Right renal cortex interstitium (tissue), 3 donors: ENCODE data around the gene STXBP3. TPM values are rescaled to one million over a fixed set of nuclear protein-coding genes. Genes with fewer than 3 reads are reported as not detected.

ENCODE experiments used
- DNase-seq, 3 donors: peaks; one replicate each; pipeline ENCODE4 v3.0.0-alpha.2; 2013; ENCODE audit warnings: low read depth in 3 of 3, low spot score in 2 of 3
- polyA plus RNA-seq, 3 donors: library from polyadenylated mRNA; unstranded; fragments of 120-200 nt; gene quantifications; one replicate each; pipeline ENCODE4 v1.2.1, GENCODE V29; 2013; ENCODE audit not compliant: insufficient read length in 3 of 3

STXBP3 gene
- polyA plus RNA-seq, 3 donors, result 66.9 to 68.4 (median 67.6) TPM

DNA sequence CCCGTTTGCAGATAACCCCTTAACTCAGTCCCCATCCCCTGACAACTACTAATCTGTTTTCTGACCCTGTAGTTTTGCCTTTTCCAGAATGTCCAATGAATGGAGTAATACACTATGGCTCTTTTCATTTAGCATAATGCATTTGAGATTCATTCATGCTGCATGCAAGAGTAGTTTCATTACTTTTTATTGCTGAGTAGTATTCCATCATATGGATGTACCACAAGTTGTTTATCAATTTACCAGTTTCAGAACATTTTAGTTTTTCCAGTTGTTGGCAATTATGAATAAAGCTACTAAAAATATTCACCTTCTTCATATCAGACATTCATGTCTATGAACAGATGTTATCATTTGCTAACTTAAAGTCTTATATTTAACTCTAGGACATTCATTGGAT is 45.3 kb downstream of the STXBP3 start:
- DNase-seq, result no peak

DNA sequence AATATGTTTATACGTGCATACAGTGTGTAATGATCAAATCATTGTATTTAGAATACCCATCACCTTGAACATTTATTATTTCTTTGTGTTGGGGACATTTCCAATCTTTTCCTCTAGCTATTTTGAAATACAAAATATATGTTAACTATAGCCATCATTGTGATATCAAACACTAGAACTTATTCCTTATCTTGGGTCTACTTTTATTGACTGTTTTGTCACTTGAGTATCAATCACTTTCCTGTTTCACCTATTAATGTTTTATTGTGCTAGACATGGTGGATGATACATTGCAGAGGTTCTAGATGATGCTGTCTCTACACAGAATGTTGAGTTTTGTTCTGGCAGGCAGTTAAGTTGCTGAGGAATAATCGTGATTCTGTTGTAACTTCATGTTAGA is 45.9 kb downstream of the STXBP3 start:
- DNase-seq, result no peak

GRCh38 chr1:108799001-108799400 is 52.5 kb downstream of the STXBP3 start:
- no peak for DNase-seq

- DNase-seq, result no peak
Observed at GRCh38 chr1:108801101-108801500, 54.6 kb downstream of the STXBP3 start.

- DNase-seq, result no peak
Observed at GRCh38 chr1:108803548-108803947, 57.1 kb downstream of the STXBP3 start.

GRCh38 chr1:108808438-108808837 is 62.0 kb downstream of the STXBP3 start:
- no peak for DNase-seq

- DNase-seq, result no peak
Observed at GRCh38 chr1:108811611-108812010, 65.1 kb downstream of the STXBP3 start.

- DNase-seq, result no peak
Observed at GRCh38 chr1:108813326-108813725, 66.9 kb downstream of the STXBP3 start.

- no peak for DNase-seq
Observed at GRCh38 chr1:108814343-108815125, 68.1 kb downstream of the STXBP3 start.

DNA sequence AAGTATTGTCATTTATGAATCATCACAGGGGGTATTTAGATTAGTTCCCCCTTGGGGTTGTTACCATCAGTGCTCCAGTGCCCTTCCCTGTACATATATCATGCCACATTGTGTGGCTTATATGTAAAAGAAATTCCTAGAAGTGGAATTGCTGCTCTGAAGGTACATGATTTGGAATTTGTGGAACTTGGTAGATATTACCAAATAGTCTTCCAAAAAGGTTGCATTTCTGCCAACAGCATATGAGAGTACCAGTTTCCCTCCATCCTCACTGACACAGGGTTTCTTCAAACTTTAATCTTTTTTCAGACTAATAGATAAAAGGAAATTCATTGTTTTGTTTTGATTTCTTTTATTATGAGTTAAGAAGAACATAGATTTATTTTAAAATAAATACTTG is 69.1 kb downstream of the STXBP3 start:
- no peak for DNase-seq

- DNase-seq, result peak; percentile 67 to 69 (median 69)
Observed at GRCh38 chr1:108816049-108816893, 69.8 kb downstream of the STXBP3 start.

DNA sequence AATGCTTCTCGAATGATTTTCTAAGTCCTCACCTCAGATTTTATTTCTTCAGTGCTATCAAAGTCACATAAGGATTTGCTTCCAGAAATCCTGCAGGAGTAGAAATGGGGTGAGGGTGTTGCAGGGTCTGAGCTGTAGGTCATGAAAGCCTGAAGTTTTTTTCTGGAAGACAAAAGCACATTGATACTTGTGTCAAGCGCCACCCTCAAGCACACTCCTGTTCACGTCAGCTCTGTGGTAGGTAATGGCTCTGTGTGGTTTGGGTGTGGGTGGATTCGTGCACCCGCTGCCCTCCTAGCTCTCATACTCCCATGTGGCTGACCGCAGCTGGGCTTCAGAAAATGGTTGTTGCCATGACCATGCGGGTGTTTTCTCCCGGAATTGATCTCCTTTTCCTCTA is 70.5 kb downstream of the STXBP3 start:
- DNase-seq, result no peak

- DNase-seq, result no peak
Observed at GRCh38 chr1:108817811-108818210, 71.3 kb downstream of the STXBP3 start.

- no peak for DNase-seq
Observed at GRCh38 chr1:108819878-108820277, 73.4 kb downstream of the STXBP3 start.

GRCh38 chr1:108823632-108824031 is 77.2 kb downstream of the STXBP3 start:
- no peak for DNase-seq

GRCh38 chr1:108824051-108824450 is 77.6 kb downstream of the STXBP3 start:
- no peak for DNase-seq

GRCh38 chr1:108826081-108826635 is 79.7 kb downstream of the STXBP3 start:
- no peak for DNase-seq

GRCh38 chr1:108828074-108828961 is 81.8 kb downstream of the STXBP3 start:
- DNase-seq, result peak; percentile 41 to 65 (median 63)

DNA sequence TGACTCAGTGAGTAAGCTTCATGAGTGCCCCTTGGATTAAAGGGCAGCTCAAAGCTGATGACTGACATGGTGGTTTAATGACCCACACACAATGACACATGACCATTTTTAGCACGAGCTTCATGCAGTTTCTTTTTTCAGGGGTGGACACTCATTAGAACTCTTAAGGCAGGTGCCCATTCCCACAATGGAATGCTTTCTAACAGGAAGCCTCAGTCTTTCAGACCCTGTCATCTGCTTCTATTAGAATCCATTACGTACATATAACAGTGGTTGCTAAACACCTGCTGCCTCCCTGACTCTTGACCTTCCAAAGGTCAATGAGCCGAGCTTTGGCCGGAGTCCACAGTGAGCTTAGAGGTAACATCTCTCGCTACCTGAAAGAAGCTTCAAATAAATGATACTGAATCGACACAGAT is 83.0 kb downstream of the STXBP3 start:
- no peak for DNase-seq
